GM12891 (cell line): ENCODE results near the gene DNAJC17.

ENCODE experiments used
- PAX5 ChIP-seq: IDR thresholded peaks from 2 replicates; pipeline ENCODE4 v1.6.1; 2011; ENCODE audit warnings: low read length, moderate library complexity, mild to moderate bottlenecking; ENCODE audit not compliant: insufficient read depth, severe bottlenecking
- POLR2A ChIP-seq: IDR thresholded peaks from 2 replicates; pipeline ENCODE4 v1.6.1; 2011; ENCODE audit warnings: low read depth, low read length, control low read depth
- POLR2AphosphoS5 ChIP-seq: IDR thresholded peaks from 2 replicates; pipeline ENCODE4 v1.6.1; 2011; ENCODE audit warnings: low read depth, low read length, control low read depth
- POU2F2 ChIP-seq: IDR thresholded peaks from 2 replicates; pipeline ENCODE4 v1.6.1; 2011; ENCODE audit warnings: low read depth, mild to moderate bottlenecking, control low read depth, low read length, moderate library complexity
- SPI1 ChIP-seq: IDR thresholded peaks from 2 replicates; pipeline ENCODE4 v1.6.1; 2011; ENCODE audit warnings: low read depth, low read length, control low read depth
- TAF1 ChIP-seq: IDR thresholded peaks from 2 replicates; pipeline ENCODE4 v1.6.1; 2011; ENCODE audit warnings: low read depth, low read length, control low read depth

DNA sequence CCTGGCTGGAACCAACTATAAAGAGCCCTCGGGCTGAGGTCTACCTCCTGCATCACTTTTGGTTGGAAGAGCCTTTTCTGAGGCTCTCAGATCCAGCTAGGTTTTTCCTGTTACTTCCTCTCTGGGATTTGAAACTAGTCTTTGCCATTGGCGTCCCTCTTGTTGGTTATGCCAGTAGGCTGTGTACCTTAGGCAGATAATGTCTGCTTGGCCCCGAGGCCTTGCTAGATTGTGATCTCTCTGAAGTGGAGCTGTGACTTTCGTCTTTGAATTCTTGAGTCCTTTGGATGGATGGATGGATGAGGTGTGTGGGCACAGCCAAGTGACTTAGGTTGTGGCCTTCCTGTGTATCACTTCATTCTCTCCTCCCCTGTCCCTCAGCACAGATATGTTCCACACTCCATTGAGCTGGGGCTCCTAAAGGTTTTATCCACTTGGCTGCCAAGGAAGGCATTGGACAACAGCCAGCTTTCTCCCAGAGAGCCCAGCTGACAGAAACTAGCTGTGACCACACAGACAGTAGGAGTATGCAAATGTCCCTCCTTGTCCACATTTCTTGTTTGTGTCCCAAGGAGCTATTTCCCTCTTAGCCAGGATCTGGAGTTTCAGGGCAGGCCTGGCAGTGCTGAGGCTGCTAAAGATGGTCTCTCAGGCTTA lies 7.9 kb upstream of the DNAJC17 start:
- TF ChIP-seq PAX5, result no peak
- no peak for TF ChIP-seq TAF1
- TF ChIP-seq SPI1, result no peak
- TF ChIP-seq POLR2A, result no peak
- TF ChIP-seq POLR2AphosphoS5, result no peak
- TF ChIP-seq POU2F2, result no peak
